ENCODE data around the gene FAM20A.

The FAM20A gene

GRCh38 chr17:68610554-68610953 lies 9.4 kb upstream of the FAM20A start:
- peaks cover 49% of the 10 kb centered on the region for H3K9me3 ChIP-seq

GRCh38 chr17:68608515-68609130 lies 7.5 kb upstream of the FAM20A start:
- peaks cover 44% of the 10 kb centered on the region for H3K9me3 ChIP-seq
- no peaks in the 10 kb centered on the region for H3K27me3 ChIP-seq
- no peak overlapping the region for H3K4me3 ChIP-seq
- TF ChIP-seq Cebpa-rat (IDR thresholded peaks at IDR 0.05) = no peak
- H3K9ac ChIP-seq = no peak overlapping the region
- H3K4me2 ChIP-seq = no peak overlapping the region
- H4K20me1 ChIP-seq = no peaks in the 10 kb centered on the region
- H3K36me3 ChIP-seq = no peaks in the 10 kb centered on the region
- H3K27ac ChIP-seq = no peak overlapping the region
- no peaks in the 10 kb centered on the region for H3K4me1 ChIP-seq

More at GRCh38 chr17:68610554-68610953, 9.4 kb upstream of the FAM20A start:
- Histone ChIP-seq H3K36me3 (no peaks in the 10 kb centered on the region), H3K27me3 (no peaks in the 10 kb centered on the region), H3K4me2 (no peak overlapping the region), H3K4me1 (no peaks in the 10 kb centered on the region), H3K27ac (no peak overlapping the region), H4K20me1 (no peaks in the 10 kb centered on the region), H3K9ac (no peak overlapping the region), H3K4me3 (no peak overlapping the region)
- no peak for TF ChIP-seq Cebpa-rat (IDR thresholded peaks at IDR 0.05)

- no peak for TF ChIP-seq Cebpa-rat (IDR thresholded peaks at IDR 0.05)
Observed at GRCh38 chr17:68606451-68607307, 5.5 kb upstream of the FAM20A start.

GRCh38 chr17:68605914-68606313 lies 4.7 kb upstream of the FAM20A start:
- Histone ChIP-seq H3K4me1 (no peaks in the 10 kb centered on the region), H3K4me2 (no peak overlapping the region), H3K36me3 (no peaks in the 10 kb centered on the region), H3K27me3 (peaks cover 4% of the 10 kb centered on the region), H3K27ac (no peak overlapping the region), H3K9ac (no peak overlapping the region), H3K9me3 (peaks cover 48% of the 10 kb centered on the region), H4K20me1 (no peaks in the 10 kb centered on the region), H3K4me3 (no peak overlapping the region)
- TF ChIP-seq Cebpa-rat (IDR thresholded peaks at IDR 0.05) = no peak

More at GRCh38 chr17:68606451-68607307, 5.5 kb upstream of the FAM20A start:
- Histone ChIP-seq H3K4me1 (no peaks in the 10 kb centered on the region), H3K36me3 (no peaks in the 10 kb centered on the region), H3K27me3 (no peaks in the 10 kb centered on the region), H3K27ac (no peak overlapping the region), H3K9me3 (peaks cover 44% of the 10 kb centered on the region), H3K4me3 (no peak overlapping the region), H3K4me2 (no peak overlapping the region), H3K9ac (no peak overlapping the region), H4K20me1 (no peaks in the 10 kb centered on the region)

GRCh38 chr17:68603656-68604055 lies 2.5 kb upstream of the FAM20A start:
- Histone ChIP-seq H3K27ac (no peak overlapping the region), H3K27me3 (peaks cover 22% of the 10 kb centered on the region), H3K9me3 (peaks cover 41% of the 10 kb centered on the region), H3K4me1 (no peaks in the 10 kb centered on the region), H3K4me3 (no peak overlapping the region), H3K9ac (no peak overlapping the region), H3K36me3 (no peaks in the 10 kb centered on the region), H3K4me2 (no peak overlapping the region), H4K20me1 (no peaks in the 10 kb centered on the region)
- no peak for TF ChIP-seq Cebpa-rat (IDR thresholded peaks at IDR 0.05)

- no peaks in the 10 kb centered on the region for H3K36me3 ChIP-seq
- peaks cover 36% of the 10 kb centered on the region for H3K9me3 ChIP-seq
- no peak overlapping the region for H3K4me3 ChIP-seq
- no peak for TF ChIP-seq Cebpa-rat (IDR thresholded peaks at IDR 0.05)
- H3K4me1 ChIP-seq = no peaks in the 10 kb centered on the region
- no peaks in the 10 kb centered on the region for H4K20me1 ChIP-seq
- H3K27me3 ChIP-seq = peaks cover 22% of the 10 kb centered on the region
- H3K9ac ChIP-seq = no peak overlapping the region
- no peak overlapping the region for H3K27ac ChIP-seq
- no peak overlapping the region for H3K4me2 ChIP-seq
Observed at GRCh38 chr17:68603027-68603426, 1.9 kb upstream of the FAM20A start.

- Histone ChIP-seq H3K9me3 (peaks cover 28% of the 10 kb centered on the region), H3K4me3 (no peak overlapping the region), H3K4me2 (no peak overlapping the region), H3K4me1 (no peaks in the 10 kb centered on the region), H4K20me1 (no peaks in the 10 kb centered on the region), H3K9ac (no peak overlapping the region), H3K36me3 (no peaks in the 10 kb centered on the region), H3K27ac (no peak overlapping the region), H3K27me3 (peaks cover 22% of the 10 kb centered on the region)
- no peak for TF ChIP-seq Cebpa-rat (IDR thresholded peaks at IDR 0.05)
Observed at GRCh38 chr17:68602289-68602688, 1.1 kb upstream of the FAM20A start.

GRCh38 chr17:68601565-68602288 lies 560 bp upstream of the FAM20A start:
- Histone ChIP-seq H3K4me3 (no peak overlapping the region), H3K9ac (no peak overlapping the region), H3K36me3 (no peaks in the 10 kb centered on the region), H3K4me1 (no peaks in the 10 kb centered on the region), H3K27ac (no peak overlapping the region), H4K20me1 (no peaks in the 10 kb centered on the region), H3K9me3 (peaks cover 23% of the 10 kb centered on the region), H3K4me2 (no peak overlapping the region), H3K27me3 (peaks cover 22% of the 10 kb centered on the region)
- no peak for TF ChIP-seq Cebpa-rat (IDR thresholded peaks at IDR 0.05)

GRCh38 chr17:68600067-68600930 lies 868 bp downstream of the FAM20A start:
- Histone ChIP-seq H3K4me1 (no peaks in the 10 kb centered on the region), H3K27me3 (peaks cover 22% of the 10 kb centered on the region), H3K4me3 (peak overlapping the region; percentile 28; the same call in 1 of the 2 replicates), H3K4me2 (no peak overlapping the region), H3K36me3 (no peaks in the 10 kb centered on the region), H3K27ac (no peak overlapping the region), H3K9me3 (peaks cover 20% of the 10 kb centered on the region), H3K9ac (no peak overlapping the region), H4K20me1 (no peaks in the 10 kb centered on the region)
- no peak for TF ChIP-seq Cebpa-rat (IDR thresholded peaks at IDR 0.05)
